Fibroblast of skin of abdomen (primary cell): Measurements from ENCODE around the gene CRYBG1.

Experiments used
- DNase-seq: peaks from one replicate; pipeline ENCODE4 v3.0.0-alpha.2; 2013

CRYBG1 gene

DNA sequence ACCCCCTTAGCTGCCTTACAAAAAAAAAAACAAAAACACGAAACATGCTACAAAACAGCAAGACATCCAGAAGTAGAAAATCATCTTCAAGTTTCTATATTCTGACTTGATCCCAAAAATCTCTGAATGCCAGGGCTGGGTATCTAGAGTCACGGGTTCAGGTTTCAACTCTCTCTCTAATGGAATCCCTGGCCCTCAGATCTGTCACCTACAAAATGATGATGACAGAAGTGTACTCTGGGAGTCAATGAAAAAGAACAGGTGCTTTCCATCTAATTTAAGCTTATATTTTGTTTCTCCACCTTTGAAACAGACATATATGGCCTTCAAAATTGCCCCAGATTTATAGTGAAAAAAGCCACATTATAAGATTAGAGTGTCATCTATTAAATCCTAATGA lies 250.5 kb downstream of the CRYBG1 start:
- DNase-seq: no peak

DNA sequence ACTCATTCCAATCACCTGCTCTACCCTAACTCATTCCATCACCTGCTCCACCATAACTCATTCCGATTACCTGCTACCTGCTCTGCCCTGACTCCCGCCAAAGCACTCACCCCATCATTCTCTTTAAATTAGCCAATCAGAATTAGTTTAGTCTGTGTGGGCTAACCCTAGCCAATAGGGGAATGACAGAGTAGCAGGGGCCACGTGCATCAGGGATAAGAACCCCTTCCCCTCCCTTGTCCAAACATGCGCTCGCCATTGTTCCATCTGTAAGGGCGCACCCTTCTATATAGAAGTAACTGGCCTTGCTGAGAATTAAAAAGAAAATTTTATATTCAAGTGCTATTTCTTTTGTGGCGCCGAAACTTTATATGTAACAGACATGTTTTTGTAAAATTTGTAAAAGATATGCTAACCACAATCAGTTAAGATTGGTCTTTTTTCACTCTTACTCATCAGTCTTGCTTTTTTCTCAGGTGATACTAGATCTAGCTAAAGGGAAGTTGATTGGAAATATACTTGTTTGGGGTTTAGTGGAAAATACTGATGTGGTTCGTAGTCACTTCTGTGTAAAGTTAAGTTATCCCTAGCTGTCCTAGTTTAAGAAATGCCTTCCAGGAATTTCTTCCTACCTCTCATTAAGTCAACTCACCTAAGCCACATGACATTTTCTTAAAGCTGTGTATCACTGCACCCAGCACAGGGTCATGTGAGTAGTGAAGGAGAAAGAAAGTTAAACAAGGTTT lies 252.3 kb downstream of the CRYBG1 start:
- no peak for DNase-seq

DNA sequence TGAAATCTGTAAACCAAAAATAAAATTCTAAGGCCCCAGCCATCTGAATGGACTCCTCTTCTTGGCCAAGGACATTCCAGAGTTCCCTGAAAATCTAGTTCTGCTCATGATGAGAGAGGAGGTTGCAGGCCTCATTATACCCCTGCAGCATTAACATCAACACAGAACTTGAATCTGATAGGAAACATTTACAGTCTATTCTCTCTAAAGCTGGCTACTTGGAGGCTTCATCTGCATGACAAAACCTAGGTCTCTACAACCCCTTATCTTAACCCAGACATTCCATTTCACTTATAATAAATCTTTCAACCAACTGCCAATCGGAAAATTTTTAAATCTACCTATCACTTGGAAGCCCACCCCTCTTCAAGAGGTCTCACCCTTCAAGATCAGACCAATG lies 253.1 kb downstream of the CRYBG1 start:
- DNase-seq: no peak

- DNase-seq: no peak
Measured at GRCh38 chr6:106614166-106614565, 253.6 kb downstream of the CRYBG1 start.

DNA sequence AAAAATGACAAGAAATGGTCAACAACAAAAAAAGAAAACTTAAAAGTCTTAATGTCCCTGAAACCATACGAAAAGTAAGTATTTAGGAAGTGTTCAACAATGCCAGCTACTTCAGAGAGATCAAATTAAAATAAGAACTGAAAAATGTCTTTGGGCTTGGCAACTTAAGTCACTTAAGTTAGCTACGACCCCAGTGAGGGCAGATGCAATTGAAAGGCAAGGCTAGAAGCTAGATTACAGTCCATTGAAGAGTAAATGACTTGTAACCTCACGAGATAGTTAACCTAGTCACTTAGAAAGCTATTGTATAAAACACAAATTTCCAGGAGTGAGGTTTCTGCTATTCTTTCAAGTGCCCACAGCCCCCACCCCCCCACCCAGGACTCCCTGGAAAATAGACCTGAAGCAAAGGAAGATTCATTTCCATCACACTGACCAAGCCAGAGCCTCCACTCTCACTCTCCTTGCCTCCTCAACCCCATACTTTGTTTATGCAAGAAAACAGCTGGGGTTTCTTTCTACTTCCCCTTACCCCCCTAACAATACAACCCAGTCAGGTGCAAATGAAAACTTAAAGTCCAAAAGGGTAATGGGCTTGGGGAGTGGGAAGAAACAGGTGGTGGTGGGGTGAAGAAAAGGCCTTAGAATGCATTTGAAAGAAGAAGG lies 254.2 kb downstream of the CRYBG1 start:
- no peak for DNase-seq

- no peak for DNase-seq
Measured at GRCh38 chr6:106617302-106617701, 256.8 kb downstream of the CRYBG1 start.

GRCh38 chr6:106617857-106618256 lies 257.3 kb downstream of the CRYBG1 start:
- no peak for DNase-seq

DNA sequence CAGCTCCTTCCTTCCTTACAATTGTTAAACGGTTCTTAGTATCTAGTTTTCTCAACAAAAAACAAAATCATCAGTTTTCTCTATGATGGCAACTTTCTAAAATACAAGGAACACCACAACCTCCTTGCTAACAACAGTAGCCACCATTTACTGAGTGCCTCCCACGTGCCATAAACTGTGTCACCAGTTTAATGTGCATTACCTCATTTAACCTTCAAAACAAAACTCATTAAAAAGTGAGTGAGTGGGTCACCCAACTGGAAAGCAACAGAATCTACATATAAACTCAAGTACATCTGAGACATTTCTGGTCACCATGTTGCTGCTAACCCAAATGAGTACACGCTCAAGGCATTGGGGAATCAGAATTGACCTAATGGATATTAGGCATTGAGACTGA lies 257.8 kb downstream of the CRYBG1 start:
- DNase-seq: no peak

- DNase-seq: no peak
Measured at GRCh38 chr6:106619223-106619622, 258.7 kb downstream of the CRYBG1 start.

GRCh38 chr6:106620931-106621672 lies 260.6 kb downstream of the CRYBG1 start:
- no peak for DNase-seq
